Thymus (tissue), 11 donors: Measurements from ENCODE around the gene SSH3. TPM values are rescaled to one million over a fixed set of nuclear protein-coding genes. Genes with fewer than 3 reads are reported as not detected.

Experiments used
- DNase-seq, 9 donors: peaks; one replicate each; pipeline ENCODE4 v3.0.0-alpha.2; 2013; ENCODE audit warnings: low spot score in 9 of 9, low read depth in 6 of 9, missing footprints in 1 of 9
- H3K27ac ChIP-seq, 2 donors: one replicate each; pipeline ENCODE4 v1.5.1; 2013; ENCODE audit warnings: control low read depth in 1 of 2, low read depth in 1 of 2, low read length in 1 of 2, mild to moderate bottlenecking in 1 of 2, moderate library complexity in 1 of 2
- H3K27me3 ChIP-seq, 2 donors: one replicate each; pipeline ENCODE4 v1.5.1; 2013; ENCODE audit warnings: low read length in 1 of 2; ENCODE audit not compliant: control insufficient read depth in 2 of 2, insufficient read depth in 1 of 2
- H3K36me3 ChIP-seq, 2 donors: one replicate each; pipeline ENCODE4 v1.5.1; 2013; ENCODE audit warnings: low read length in 1 of 2, mild to moderate bottlenecking in 1 of 2, moderate library complexity in 1 of 2; ENCODE audit not compliant: control insufficient read depth in 2 of 2, insufficient read depth in 2 of 2
- H3K4me1 ChIP-seq, 2 donors: one replicate each; pipeline ENCODE4 v1.5.1; 2013; ENCODE audit warnings: low read length in 2 of 2; ENCODE audit not compliant: control insufficient read depth in 2 of 2, insufficient read depth in 2 of 2
- H3K4me3 ChIP-seq, 2 donors: one replicate each; pipeline ENCODE4 v1.5.1; 2013; ENCODE audit warnings: low read length in 2 of 2, control low read depth in 1 of 2, mild to moderate bottlenecking in 1 of 2
- H3K9me3 ChIP-seq, 2 donors: one replicate each; pipeline ENCODE4 v1.5.1; 2013; ENCODE audit warnings: low read length in 1 of 2, mild to moderate bottlenecking in 1 of 2; ENCODE audit not compliant: control insufficient read depth in 2 of 2, insufficient read depth in 1 of 2
- WGBS: extraction: QIAGEN DNeasy Blood & Tissue Kit; methylation state at CpG from one replicate; pipeline ENCODE4 v1.1.7; 2013; 5-methylcytosine and 5-hydroxymethylcytosine counted together
- polyA plus RNA-seq: library from polyadenylated mRNA; stranded (reverse); fragments of 200-250 nt; gene quantifications from one replicate; pipeline ENCODE4 v1.2.3, GENCODE V29; 2013
- total RNA-seq: library from RNA; stranded (reverse); fragments of 120-200 nt; gene quantifications from one replicate; pipeline ENCODE4 v1.2.4, GENCODE V29; 2013
- donor health status: healthy.

The SSH3 gene
- total and polyA plus RNA-seq, 2 donors = 1.8 to 11.8 TPM

GRCh38 chr11:67311556-67312082 lies 8.3 kb downstream of the SSH3 start:
- H3K27me3 ChIP-seq = no peaks in the 10 kb centered on the region
- no peaks in the 10 kb centered on the region for H3K9me3 ChIP-seq
- no peak overlapping the region for H3K27ac ChIP-seq
- DNase-seq = no peak
- peaks cover 2 to 14% of the 10 kb centered on the region in 2 donors for H3K36me3 ChIP-seq
- H3K4me1 ChIP-seq = peaks cover 0 to 12% of the 10 kb centered on the region in 2 donors
- 93% methylated on average over 15 of the region's 15 CpGs for WGBS
- H3K4me3 ChIP-seq = no peak overlapping the region

- 86% methylated on average over 22 of the region's 22 CpGs for WGBS
- Histone ChIP-seq H3K36me3 (peaks cover 2 to 14% of the 10 kb centered on the region in 2 donors), H3K9me3 (peaks cover 0 to 4% of the 10 kb centered on the region in 2 donors), H3K27ac (peak overlapping the region in 1 of 2 donors; percentile 55), H3K4me3 (no peak overlapping the region), H3K27me3 (no peaks in the 10 kb centered on the region), H3K4me1 (peaks cover 0 to 17% of the 10 kb centered on the region in 2 donors)
- peak in 1 of 9 donors; percentile 21 for DNase-seq
Observed at GRCh38 chr11:67312187-67313021, 9.1 kb downstream of the SSH3 start.

- no peak overlapping the region for H3K4me3 ChIP-seq
- no peak overlapping the region for H3K27ac ChIP-seq
- 93% methylated on average over 11 of the region's 11 CpGs for WGBS
- peaks cover 2 to 14% of the 10 kb centered on the region in 2 donors for H3K36me3 ChIP-seq
- no peak for DNase-seq
- peaks cover 0 to 7% of the 10 kb centered on the region in 2 donors for H3K9me3 ChIP-seq
- peaks cover 0 to 6% of the 10 kb centered on the region in 2 donors for H3K27me3 ChIP-seq
- peaks cover 3 to 22% of the 10 kb centered on the region in 2 donors for H3K4me1 ChIP-seq
Observed at GRCh38 chr11:67313125-67313890, 10.0 kb downstream of the SSH3 start.

GRCh38 chr11:67314218-67314617 lies 10.9 kb downstream of the SSH3 start:
- 98% methylated on average over 2 of the region's 2 CpGs for WGBS
- Histone ChIP-seq H3K27me3 (peaks cover 0 to 15% of the 10 kb centered on the region in 2 donors), H3K36me3 (peaks cover 2 to 14% of the 10 kb centered on the region in 2 donors), H3K9me3 (peaks cover 0 to 7% of the 10 kb centered on the region in 2 donors), H3K4me1 (peaks cover 7 to 25% of the 10 kb centered on the region in 2 donors), H3K4me3 (no peak overlapping the region), H3K27ac (no peak overlapping the region)
- DNase-seq = no peak

- Histone ChIP-seq H3K36me3 (peaks cover 2 to 6% of the 10 kb centered on the region in 2 donors), H3K9me3 (peaks cover 0 to 7% of the 10 kb centered on the region in 2 donors), H3K27me3 (peaks cover 0 to 15% of the 10 kb centered on the region in 2 donors), H3K4me3 (no peak overlapping the region), H3K27ac (no peak overlapping the region), H3K4me1 (peaks cover 7 to 25% of the 10 kb centered on the region in 2 donors)
- no peak for DNase-seq
- WGBS = 96% methylated on average over 9 of the region's 9 CpGs
Observed at GRCh38 chr11:67315325-67315909, 12.1 kb downstream of the SSH3 start.

- H3K27me3 ChIP-seq = peaks cover 0 to 15% of the 10 kb centered on the region in 2 donors
- peak overlapping the region; percentile 86 to 88 for H3K27ac ChIP-seq
- WGBS = under 1% methylated on average over 10 of the region's 10 CpGs
- no peaks in the 10 kb centered on the region for H3K36me3 ChIP-seq
- peak overlapping the region; percentile 67 to 84 for H3K4me3 ChIP-seq
- DNase-seq = no peak
- H3K9me3 ChIP-seq = peaks cover 0 to 7% of the 10 kb centered on the region in 2 donors
- H3K4me1 ChIP-seq = peaks cover 7 to 25% of the 10 kb centered on the region in 2 donors
Observed at GRCh38 chr11:67316882-67317204, 13.5 kb downstream of the SSH3 start.

- Histone ChIP-seq H3K4me3 (peak overlapping the region; percentile 67 to 84), H3K4me1 (peaks cover 7 to 22% of the 10 kb centered on the region in 2 donors), H3K9me3 (peaks cover 0 to 7% of the 10 kb centered on the region in 2 donors), H3K27me3 (peaks cover 0 to 15% of the 10 kb centered on the region in 2 donors), H3K27ac (peak overlapping the region; percentile 86 to 88), H3K36me3 (no peaks in the 10 kb centered on the region)
- WGBS = under 1% methylated on average over 55 of the region's 55 CpGs
- DNase-seq = peak; percentile 94 to 100 (median 97)
Observed at GRCh38 chr11:67317205-67317887, 14.0 kb downstream of the SSH3 start.

- H3K4me1 ChIP-seq = peaks cover 7 to 16% of the 10 kb centered on the region in 2 donors
Observed at GRCh38 chr11:67317888-67318555, 14.7 kb downstream of the SSH3 start.

More at GRCh38 chr11:67317888-67318555, 14.7 kb downstream of the SSH3 start:
- Histone ChIP-seq H3K27ac (no peak overlapping the region), H3K4me3 (peak overlapping the region; percentile 67 to 84), H3K27me3 (peaks cover 0 to 15% of the 10 kb centered on the region in 2 donors), H3K36me3 (no peaks in the 10 kb centered on the region), H3K9me3 (peaks cover 0 to 7% of the 10 kb centered on the region in 2 donors)
- no peak for DNase-seq
- 1% methylated on average over 53 of the region's 53 CpGs for WGBS
